ENCODE data around the gene PSD. TPM values are rescaled to one million over a fixed set of nuclear protein-coding genes. Genes with fewer than 3 reads are reported as not detected.
A peak's percentile ranks its signal among the peaks of the same experiment; 100 is the strongest.

PSD gene
- total RNA-seq, 2 experiments from 2014 or later: 9.1 to 11.2 TPM

DNA sequence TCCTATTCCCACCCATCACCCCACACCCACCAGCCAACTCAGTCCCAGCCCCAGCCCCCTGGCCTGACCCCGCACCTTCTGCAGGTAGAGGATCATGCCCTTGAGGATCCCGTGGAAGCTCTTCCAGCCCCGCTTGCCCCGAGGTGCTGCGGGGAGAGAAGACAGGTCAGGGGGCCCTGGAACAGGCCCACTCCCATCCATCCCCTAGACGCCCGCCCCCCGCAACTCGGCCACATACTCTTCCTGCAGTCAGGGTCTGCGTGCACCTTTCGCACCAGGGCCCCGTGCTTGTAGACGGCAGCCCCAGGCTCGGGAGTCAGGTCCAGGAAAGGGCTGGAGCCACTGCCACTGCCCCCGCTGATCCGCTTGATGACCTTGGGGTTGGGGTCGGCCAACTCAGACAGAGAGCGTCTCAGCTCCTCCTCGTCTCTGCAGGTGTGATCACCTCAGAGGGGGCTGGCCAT lies 13.4 kb downstream of the PSD start:
- ChIA-PET CTCF (interaction anchor here (0.6 to 4.6 kb wide), 3 partner anchors 11 to 175 kb away, joined by 3 to 18 read pairs (median 8); partner anchors contain the start of gene NFKB2), POLR2A (interaction anchor here (0.6 to 0.7 kb wide), 2 partner anchors 12 to 31 kb away, joined by 3 to 4 read pairs; no protein-coding TSS in a partner anchor)
- H3K9me3 Mint-ChIP-seq (ENCODE audit: low read depth): no peaks in the 10 kb centered on the region
- ATAC-seq (no peak), DNase-seq (peak; percentile 31)
- peaks cover 23% of the 10 kb centered on the region for H3K4me1 Mint-ChIP-seq
- intact Hi-C loops (cut with DNase I, micrococcal nuclease): no loop called here
- H3K4me3 Mint-ChIP-seq: peak overlapping the region; percentile 28
- peaks cover 17% of the 10 kb centered on the region for H3K36me3 Mint-ChIP-seq (ENCODE audit: low read depth)
- H3K27me3 Mint-ChIP-seq: peaks cover 9% of the 10 kb centered on the region
- H3K27ac Mint-ChIP-seq: no peak overlapping the region

- DNase-seq (peak; percentile 30), ATAC-seq (no peak)
- Mint-ChIP-seq H3K27ac (no peak overlapping the region), H3K4me3 (peak overlapping the region; percentile 8), H3K9me3 (ENCODE audit: low read depth) (no peaks in the 10 kb centered on the region), H3K36me3 (ENCODE audit: low read depth) (peaks cover 23% of the 10 kb centered on the region), H3K4me1 (peaks cover 23% of the 10 kb centered on the region), H3K27me3 (peaks cover 5% of the 10 kb centered on the region)
- intact Hi-C loops (cut with DNase I, micrococcal nuclease): no loop called here
- POLR2A ChIA-PET: interaction anchor here (0.7 kb wide), 1 partner anchor 11 kb away, joined by 3 read pairs; no protein-coding TSS in a partner anchor
- CTCF ChIA-PET: interaction anchor here (0.5 to 4.6 kb wide), 7 partner anchors 11 to 669 kb away, joined by 3 to 21 read pairs (median 3); partner anchors contain the start of gene NFKB2
Observed at GRCh38 chr10:102404361-102405107, 14.1 kb downstream of the PSD start.

GRCh38 chr10:102403115-102403514 lies 15.5 kb downstream of the PSD start:
- Mint-ChIP-seq H3K9me3 (ENCODE audit: low read depth) (no peaks in the 10 kb centered on the region), H3K4me3 (no peak overlapping the region), H3K36me3 (ENCODE audit: low read depth) (peaks cover 35% of the 10 kb centered on the region), H3K27ac (no peak overlapping the region), H3K27me3 (peaks cover under 1% of the 10 kb centered on the region), H3K4me1 (peaks cover 26% of the 10 kb centered on the region)
- intact Hi-C loops (cut with DNase I, micrococcal nuclease): no loop called here
- POLR2A ChIA-PET: no interaction called here
- CTCF ChIA-PET: interaction anchor here (0.7 to 4.6 kb wide), 11 partner anchors 9 to 221 kb away, joined by 3 to 21 read pairs (median 4); partner anchors contain the start of genes FBXL15 and NFKB2
- DNase-seq: no peak
- no peak for ATAC-seq

DNA sequence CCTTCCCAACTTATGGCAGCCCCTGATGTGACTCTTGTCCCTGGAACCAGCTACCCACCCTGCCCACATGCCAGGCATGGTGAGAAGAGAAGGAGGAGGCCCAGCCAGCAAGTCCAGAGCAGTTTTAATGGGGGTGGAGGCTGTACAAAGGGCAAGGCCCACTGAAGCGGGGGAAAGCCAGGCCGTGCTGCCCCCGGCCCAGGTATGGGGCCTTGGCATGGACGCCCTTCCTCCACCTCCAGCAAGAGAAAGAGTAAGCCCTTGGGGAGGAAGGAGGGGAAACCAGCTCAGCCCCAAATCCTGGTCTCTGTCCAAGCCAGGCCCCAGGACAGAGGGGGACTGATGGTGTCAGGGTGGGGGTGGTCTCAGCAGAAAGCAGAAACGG lies 16.1 kb downstream of the PSD start:
- Mint-ChIP-seq H3K9me3 (ENCODE audit: low read depth) (no peaks in the 10 kb centered on the region), H3K27ac (no peak overlapping the region), H3K4me3 (no peak overlapping the region), H3K4me1 (peaks cover 27% of the 10 kb centered on the region), H3K36me3 (ENCODE audit: low read depth) (peaks cover 41% of the 10 kb centered on the region), H3K27me3 (no peaks in the 10 kb centered on the region)
- CTCF ChIA-PET: interaction anchor here (0.7 to 4.6 kb wide), 9 partner anchors 9 to 222 kb away, joined by 3 to 21 read pairs (median 4); partner anchors contain the start of genes FBXL15 and NFKB2
- ATAC-seq: no peak
- POLR2A ChIA-PET: no interaction called here
- intact Hi-C loops (cut with DNase I, micrococcal nuclease): no loop called here
- DNase-seq: no peak

DNA sequence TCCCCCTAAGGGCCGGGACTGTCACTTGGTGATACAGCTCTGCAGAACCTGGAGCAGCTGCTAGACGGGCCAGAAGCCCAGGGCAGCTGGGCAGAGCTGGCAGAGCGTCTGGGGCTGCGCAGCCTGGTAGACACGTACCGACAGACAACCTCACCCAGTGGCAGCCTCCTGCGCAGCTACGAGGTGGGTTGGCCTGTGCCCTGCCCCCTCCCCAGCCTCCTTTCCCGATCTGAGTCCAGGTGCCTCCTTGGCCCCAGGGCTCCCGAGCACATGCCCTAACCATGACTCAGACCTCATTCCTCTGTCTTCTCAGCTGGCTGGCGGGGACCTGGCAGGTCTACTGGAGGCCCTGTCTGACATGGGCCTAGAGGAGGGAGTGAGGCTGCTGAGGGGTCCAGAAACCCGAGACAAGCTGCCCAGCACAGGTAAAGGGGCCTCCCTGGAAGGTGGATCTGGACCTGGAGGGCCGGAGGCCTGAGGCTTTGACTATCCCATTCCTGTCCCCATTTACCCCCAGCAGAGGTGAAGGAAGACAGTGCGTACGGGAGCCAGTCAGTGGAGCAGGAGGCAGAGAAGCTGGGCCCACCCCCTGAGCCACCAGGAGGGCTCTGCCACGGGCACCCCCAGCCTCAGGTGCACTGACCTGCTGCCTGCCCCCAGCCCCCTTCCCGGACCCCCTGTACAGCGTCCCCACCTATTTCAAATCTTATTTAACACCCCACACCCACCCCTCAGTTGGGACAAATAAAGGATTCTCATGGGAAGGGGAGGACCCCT lies 16.7 kb downstream of the PSD start:
- Mint-ChIP-seq H3K4me3 (no peak overlapping the region), H3K4me1 (peaks cover 32% of the 10 kb centered on the region), H3K27me3 (no peaks in the 10 kb centered on the region), H3K36me3 (ENCODE audit: low read depth) (peaks cover 46% of the 10 kb centered on the region), H3K9me3 (ENCODE audit: low read depth) (no peaks in the 10 kb centered on the region), H3K27ac (no peak overlapping the region)
- intact Hi-C loops (cut with DNase I, micrococcal nuclease): no loop called here
- ATAC-seq: no peak
- ChIA-PET CTCF (interaction anchor here (0.6 to 4.6 kb wide), 5 partner anchors 8 to 172 kb away, joined by 3 to 21 read pairs (median 4); partner anchors contain the start of gene NFKB2), POLR2A (no interaction called here)
- no peak for DNase-seq

DNA sequence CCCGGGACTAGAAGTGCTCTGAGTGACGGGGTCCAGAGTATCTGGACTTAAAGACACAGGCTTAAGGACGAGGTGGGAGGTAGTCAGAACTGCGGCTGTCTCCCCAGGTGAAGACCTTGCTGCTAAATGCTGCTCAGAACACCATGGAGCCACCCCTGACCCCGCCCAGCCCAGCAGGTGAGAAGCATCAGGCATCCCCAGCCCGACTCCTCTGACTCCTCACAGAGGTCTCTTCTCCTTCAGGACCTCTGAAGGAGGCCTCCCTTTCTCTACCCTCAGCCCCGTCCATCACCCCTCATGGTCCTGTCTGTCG lies 17.3 kb downstream of the PSD start:
- CTCF ChIA-PET: interaction anchor here (0.6 to 4.6 kb wide), 3 partner anchors 8 to 171 kb away, joined by 4 to 39 read pairs (median 18); partner anchors contain the start of gene NFKB2
- peaks cover 52% of the 10 kb centered on the region for H3K36me3 Mint-ChIP-seq (ENCODE audit: low read depth)
- H3K9me3 Mint-ChIP-seq (ENCODE audit: low read depth): no peaks in the 10 kb centered on the region
- no peak for DNase-seq
- H3K4me1 Mint-ChIP-seq: peaks cover 39% of the 10 kb centered on the region
- no peak for ATAC-seq
- no peak overlapping the region for H3K4me3 Mint-ChIP-seq
- H3K27ac Mint-ChIP-seq: no peak overlapping the region
- POLR2A ChIA-PET: no interaction called here
- intact Hi-C loops (cut with DNase I, micrococcal nuclease): no loop called here
- H3K27me3 Mint-ChIP-seq: no peaks in the 10 kb centered on the region

DNA sequence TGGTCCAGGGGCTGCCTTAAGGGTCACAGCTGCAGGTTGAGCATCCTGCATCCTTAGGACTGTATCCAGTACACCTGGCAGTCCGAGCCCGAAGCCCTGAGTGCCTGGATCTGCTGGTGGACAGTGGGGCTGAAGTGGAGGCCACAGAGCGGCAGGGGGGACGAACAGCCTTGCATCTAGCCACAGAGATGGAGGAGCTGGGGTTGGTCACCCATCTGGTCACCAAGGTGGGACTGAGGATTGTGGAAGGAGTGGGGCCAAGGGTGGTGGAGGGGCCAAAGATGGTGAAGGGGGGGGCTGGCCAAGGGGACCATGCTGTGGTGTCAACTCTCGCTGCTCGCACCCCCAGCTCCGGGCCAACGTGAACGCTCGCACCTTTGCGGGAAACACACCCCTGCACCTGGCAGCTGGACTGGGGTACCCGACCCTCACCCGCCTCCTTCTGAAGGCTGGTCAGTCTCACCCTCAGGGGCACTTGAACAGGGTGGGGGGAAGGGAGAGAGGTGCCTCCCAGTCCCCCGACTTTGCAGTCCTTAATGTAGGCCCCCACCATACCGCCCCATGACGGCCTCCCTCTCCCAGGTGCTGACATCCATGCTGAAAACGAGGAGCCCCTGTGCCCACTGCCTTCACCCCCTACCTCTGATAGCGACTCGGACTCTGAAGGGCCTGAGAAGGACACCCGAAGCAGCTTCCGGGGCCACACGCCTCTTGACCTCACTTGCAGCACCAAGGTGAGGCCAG lies 17.8 kb downstream of the PSD start:
- DNase-seq: no peak

GRCh38 chr10:102400076-102400475 lies 18.5 kb downstream of the PSD start:
- DNase-seq: no peak
- Mint-ChIP-seq H3K27me3 (no peaks in the 10 kb centered on the region), H3K9me3 (ENCODE audit: low read depth) (no peaks in the 10 kb centered on the region), H3K4me1 (peaks cover 41% of the 10 kb centered on the region), H3K27ac (peak overlapping the region; percentile 98), H3K4me3 (peak overlapping the region; percentile 95), H3K36me3 (ENCODE audit: low read depth) (peaks cover 60% of the 10 kb centered on the region)
- no peak for ATAC-seq
- ChIA-PET POLR2A (interaction anchor here (0.6 to 1.0 kb wide), 2 partner anchors 32 to 35 kb away, joined by 3 to 4 read pairs; partner anchors contain the start of gene CUEDC2), CTCF (interaction anchor here (0.5 to 5.3 kb wide), 18 partner anchors 7 to 441 kb away, joined by 3 to 39 read pairs (median 6); partner anchors contain the start of genes C10orf95 and SUFU)
- intact Hi-C loops (cut with DNase I, micrococcal nuclease): no loop called here

More for the DNA sequence above, 17.8 kb downstream of the PSD start:
- intact Hi-C loops (cut with DNase I, micrococcal nuclease): no loop called here
- Mint-ChIP-seq H3K4me3 (peak overlapping the region; percentile 20), H3K9me3 (ENCODE audit: low read depth) (no peaks in the 10 kb centered on the region), H3K27ac (peak overlapping the region; percentile 98), H3K36me3 (ENCODE audit: low read depth) (peaks cover 57% of the 10 kb centered on the region), H3K27me3 (no peaks in the 10 kb centered on the region), H3K4me1 (peaks cover 41% of the 10 kb centered on the region)
- ChIA-PET CTCF (interaction anchor here (0.5 to 5.3 kb wide), 7 partner anchors 9 to 181 kb away, joined by 3 to 39 read pairs (median 4); no protein-coding TSS in a partner anchor), POLR2A (interaction anchor here (0.6 kb wide), 1 partner anchor 35 kb away, joined by 3 read pairs; no protein-coding TSS in a partner anchor)
- ATAC-seq: no peak

DNA sequence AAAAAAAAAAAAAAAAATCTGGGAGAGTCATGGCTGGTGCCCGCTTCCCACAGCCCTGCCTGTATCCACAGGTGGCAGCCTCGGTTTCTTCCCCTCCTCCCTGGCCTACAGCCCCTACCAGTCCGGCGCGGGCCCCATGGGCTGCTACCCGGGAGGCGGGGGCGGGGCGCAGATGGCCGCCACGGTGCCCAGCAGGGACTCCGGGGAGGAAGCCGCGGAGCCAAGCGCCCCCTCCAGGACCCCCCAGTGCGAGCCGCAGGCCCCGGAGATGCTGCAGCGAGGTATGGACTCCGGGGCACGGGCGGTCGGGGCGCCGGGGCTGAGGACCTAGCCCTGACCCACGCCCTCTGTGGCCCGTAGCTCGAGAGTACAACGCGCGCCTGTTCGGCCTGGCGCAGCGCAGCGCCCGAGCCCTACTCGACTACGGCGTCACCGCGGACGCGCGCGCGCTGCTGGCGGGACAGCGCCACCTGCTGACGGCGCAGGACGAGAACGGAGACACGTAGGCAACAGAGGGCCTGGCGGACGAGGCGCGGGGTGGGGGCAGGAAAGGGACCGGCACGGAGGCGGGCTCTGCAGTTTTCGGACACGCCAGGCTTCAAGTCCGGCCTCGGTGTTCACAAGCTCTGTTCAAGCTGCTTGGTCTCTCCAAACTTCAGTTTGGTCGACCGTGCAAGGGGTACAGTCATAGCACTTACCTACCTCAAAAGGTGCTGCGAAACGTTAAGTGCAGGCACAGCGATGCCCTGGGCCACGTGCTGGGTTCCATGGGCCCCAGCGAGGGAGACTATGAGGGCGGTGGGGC lies 19.2 kb downstream of the PSD start:
- DNase-seq (peak; percentile 94), ATAC-seq (peak; percentile 60)
- ChIA-PET POLR2A (interaction anchor here (0.6 to 1.4 kb wide), 4 partner anchors 21 to 168 kb away, joined by 3 to 6 read pairs (median 4); partner anchors contain the start of genes CUEDC2 and FBXL15), CTCF (interaction anchor here (0.5 to 7.6 kb wide), 28 partner anchors 8 to 1334 kb away, joined by 3 to 67 read pairs (median 4); partner anchors contain the start of genes C10orf95, FBXL15, SUFU and TRIM8)
- Mint-ChIP-seq H3K27ac (peak overlapping the region; percentile 98), H3K9me3 (ENCODE audit: low read depth) (no peaks in the 10 kb centered on the region), H3K27me3 (no peaks in the 10 kb centered on the region), H3K4me1 (peaks cover 41% of the 10 kb centered on the region), H3K4me3 (peak overlapping the region; percentile 95), H3K36me3 (ENCODE audit: low read depth) (peaks cover 65% of the 10 kb centered on the region)
- intact Hi-C loops (cut with DNase I, micrococcal nuclease): loop anchor here (1.0 to 10.0 kb wide), 9 partner anchors 10 to 567 kb away; partner anchors contain the start of genes CUEDC2 (in 2 of the 2) and TRIM8 (in 1 of the 2)

Measured in activated CD4-positive, alpha-beta T cell treated with anti-CD3 and anti-CD28 coated beads for 36 hours (primary cell).